ENCODE data around the gene UBTD2. TPM values are rescaled to one million over a fixed set of nuclear protein-coding genes. Genes with fewer than 3 reads are reported as not detected.
"Not testable (repeated sequence)": the region's sequence is repeated elsewhere in the genome, so short reads cannot be mapped to it uniquely, and the experiment has no call there.

Gene UBTD2
- polyA plus RNA-seq, 1 donor (not counting 4 experiments of a cell fraction or from before 2014, with no cell fraction given) = 16.2 TPM

DNA sequence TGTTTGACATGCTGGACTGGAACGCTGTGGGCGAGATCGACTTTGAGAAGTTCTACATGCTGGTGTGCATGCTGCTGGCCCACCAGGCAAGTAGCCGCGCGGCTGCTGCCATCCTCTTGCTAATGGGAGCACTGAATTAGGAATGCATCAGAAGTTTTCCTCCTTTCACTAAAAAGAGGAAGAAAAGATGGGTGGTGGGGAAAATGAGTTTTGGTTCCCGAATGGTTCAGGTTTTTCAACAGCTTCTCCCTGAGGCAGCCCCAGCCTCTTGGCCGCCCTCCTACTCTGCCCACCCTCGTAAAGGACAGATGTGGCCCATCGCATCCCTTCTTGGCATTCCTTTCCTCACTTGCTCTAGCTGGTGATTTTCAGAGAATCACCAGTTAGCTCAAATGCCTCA lies 84.1 kb downstream of the UBTD2 start:
- H4K20me1 ChIP-seq (ENCODE audit: control insufficient read depth, extremely low read depth, insufficient read depth, low read length) = no peaks in the 10 kb centered on the region
- FAIRE-seq (no peak), DNase-seq (ENCODE audit: low read depth, low spot score) (no peak)
- H3K4me3 ChIP-seq (ENCODE audit: control insufficient read depth in 2 of 3, extremely low read depth in 1 of 3, insufficient read depth in 2 of 3, low read depth in 1 of 3, low read length in 3 of 3) = no peak overlapping the region
- H3K27ac ChIP-seq (ENCODE audit: control insufficient read depth, insufficient read depth, low read length) = no peak overlapping the region
- no peaks in the 10 kb centered on the region for H3K9me3 ChIP-seq (ENCODE audit: control insufficient read depth, low read depth, low read length)
- dilution Hi-C loops (cut with MboI; ENCODE audit: extremely low pct_ligation_motif_present, low sequenced_read_pairs) = no loop called here
- no peaks in the 10 kb centered on the region for H3K27me3 ChIP-seq (ENCODE audit: control insufficient read depth, extremely low read depth, insufficient read depth, low read length)
- H3K79me2 ChIP-seq (ENCODE audit: control insufficient read depth, insufficient read depth, low read length) = no peaks in the 10 kb centered on the region
- H3K4me2 ChIP-seq (ENCODE audit: control insufficient read depth, extremely low read depth, insufficient read depth, low read depth, low read length) = no peak overlapping the region
- no peaks in the 10 kb centered on the region for H3K9me1 ChIP-seq (ENCODE audit: control insufficient read depth, extremely low read depth, insufficient read depth, low read length)
- no peak overlapping the region for H2AFZ ChIP-seq (ENCODE audit: control insufficient read depth, low read length)
- H3K36me3 ChIP-seq (ENCODE audit: control insufficient read depth in 2 of 2, extremely low read depth in 1 of 2, insufficient read depth in 2 of 2, low read length in 2 of 2) = no peaks in the 10 kb centered on the region
- TF ChIP-seq, protein P1, sequence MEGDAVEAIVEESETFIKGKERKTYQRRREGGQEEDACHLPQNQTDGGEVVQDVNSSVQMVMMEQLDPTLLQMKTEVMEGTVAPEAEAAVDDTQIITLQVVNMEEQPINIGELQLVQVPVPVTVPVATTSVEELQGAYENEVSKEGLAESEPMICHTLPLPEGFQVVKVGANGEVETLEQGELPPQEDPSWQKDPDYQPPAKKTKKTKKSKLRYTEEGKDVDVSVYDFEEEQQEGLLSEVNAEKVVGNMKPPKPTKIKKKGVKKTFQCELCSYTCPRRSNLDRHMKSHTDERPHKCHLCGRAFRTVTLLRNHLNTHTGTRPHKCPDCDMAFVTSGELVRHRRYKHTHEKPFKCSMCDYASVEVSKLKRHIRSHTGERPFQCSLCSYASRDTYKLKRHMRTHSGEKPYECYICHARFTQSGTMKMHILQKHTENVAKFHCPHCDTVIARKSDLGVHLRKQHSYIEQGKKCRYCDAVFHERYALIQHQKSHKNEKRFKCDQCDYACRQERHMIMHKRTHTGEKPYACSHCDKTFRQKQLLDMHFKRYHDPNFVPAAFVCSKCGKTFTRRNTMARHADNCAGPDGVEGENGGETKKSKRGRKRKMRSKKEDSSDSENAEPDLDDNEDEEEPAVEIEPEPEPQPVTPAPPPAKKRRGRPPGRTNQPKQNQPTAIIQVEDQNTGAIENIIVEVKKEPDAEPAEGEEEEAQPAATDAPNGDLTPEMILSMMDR (optimal IDR thresholded peaks at IDR 0.05 in 1 of 3, IDR thresholded peaks at IDR 0.05 in 1 of 3, conservative IDR thresholded peaks at IDR 0.05 in 1 of 3; ENCODE audit: extremely low read depth in 1 of 3, insufficient read depth in 2 of 3, low read length in 3 of 3) = no peak
- no peak for TF ChIP-seq EZH2 (IDR thresholded peaks at IDR 0.05; ENCODE audit: low read length)
- no peak overlapping the region for H3K9ac ChIP-seq (ENCODE audit: control insufficient read depth, extremely low read depth, insufficient read depth, low read length)
- no peaks in the 10 kb centered on the region for H3K4me1 ChIP-seq (ENCODE audit: control insufficient read depth, extremely low read depth, insufficient read depth, low read length)

DNA sequence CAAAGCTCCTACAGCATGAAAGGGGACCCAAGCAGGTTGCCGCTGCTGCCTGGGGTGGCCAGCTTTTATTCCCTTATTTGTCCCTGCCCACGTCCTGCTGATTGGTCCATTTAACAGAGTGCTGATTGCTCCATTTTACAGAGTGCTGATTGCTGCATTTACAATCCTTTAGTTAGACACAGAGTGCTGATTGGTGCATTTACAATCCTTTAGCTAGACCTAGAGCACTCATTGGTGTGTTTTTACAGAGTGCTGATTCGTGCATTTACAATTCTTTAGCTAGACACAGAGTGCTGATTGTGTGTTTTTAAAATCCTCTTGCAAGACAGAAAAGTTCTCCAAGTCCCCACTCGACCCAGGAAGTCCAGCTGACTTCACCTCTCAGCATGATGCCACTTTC lies 85.8 kb downstream of the UBTD2 start:
- H3K27ac ChIP-seq (ENCODE audit: control insufficient read depth, insufficient read depth, low read length); H3K27me3 ChIP-seq (ENCODE audit: control insufficient read depth, extremely low read depth, insufficient read depth, low read length); H3K9me3 ChIP-seq (ENCODE audit: control insufficient read depth, low read depth, low read length); H3K4me1 ChIP-seq (ENCODE audit: control insufficient read depth, extremely low read depth, insufficient read depth, low read length); DNase-seq (ENCODE audit: low read depth, low spot score); H3K4me2 ChIP-seq (ENCODE audit: control insufficient read depth, extremely low read depth, insufficient read depth, low read depth, low read length); H2AFZ ChIP-seq (ENCODE audit: control insufficient read depth, low read length); dilution Hi-C loops (cut with MboI; ENCODE audit: extremely low pct_ligation_motif_present, low sequenced_read_pairs); H3K9ac ChIP-seq (ENCODE audit: control insufficient read depth, extremely low read depth, insufficient read depth, low read length); H3K4me3 ChIP-seq (ENCODE audit: control insufficient read depth in 2 of 3, extremely low read depth in 1 of 3, insufficient read depth in 2 of 3, low read depth in 1 of 3, low read length in 3 of 3); H3K9me1 ChIP-seq (ENCODE audit: control insufficient read depth, extremely low read depth, insufficient read depth, low read length); H3K79me2 ChIP-seq (ENCODE audit: control insufficient read depth, insufficient read depth, low read length); FAIRE-seq; H3K36me3 ChIP-seq (ENCODE audit: control insufficient read depth in 2 of 2, extremely low read depth in 1 of 2, insufficient read depth in 2 of 2, low read length in 2 of 2); H4K20me1 ChIP-seq (ENCODE audit: control insufficient read depth, extremely low read depth, insufficient read depth, low read length): not testable (repeated sequence)

DNA sequence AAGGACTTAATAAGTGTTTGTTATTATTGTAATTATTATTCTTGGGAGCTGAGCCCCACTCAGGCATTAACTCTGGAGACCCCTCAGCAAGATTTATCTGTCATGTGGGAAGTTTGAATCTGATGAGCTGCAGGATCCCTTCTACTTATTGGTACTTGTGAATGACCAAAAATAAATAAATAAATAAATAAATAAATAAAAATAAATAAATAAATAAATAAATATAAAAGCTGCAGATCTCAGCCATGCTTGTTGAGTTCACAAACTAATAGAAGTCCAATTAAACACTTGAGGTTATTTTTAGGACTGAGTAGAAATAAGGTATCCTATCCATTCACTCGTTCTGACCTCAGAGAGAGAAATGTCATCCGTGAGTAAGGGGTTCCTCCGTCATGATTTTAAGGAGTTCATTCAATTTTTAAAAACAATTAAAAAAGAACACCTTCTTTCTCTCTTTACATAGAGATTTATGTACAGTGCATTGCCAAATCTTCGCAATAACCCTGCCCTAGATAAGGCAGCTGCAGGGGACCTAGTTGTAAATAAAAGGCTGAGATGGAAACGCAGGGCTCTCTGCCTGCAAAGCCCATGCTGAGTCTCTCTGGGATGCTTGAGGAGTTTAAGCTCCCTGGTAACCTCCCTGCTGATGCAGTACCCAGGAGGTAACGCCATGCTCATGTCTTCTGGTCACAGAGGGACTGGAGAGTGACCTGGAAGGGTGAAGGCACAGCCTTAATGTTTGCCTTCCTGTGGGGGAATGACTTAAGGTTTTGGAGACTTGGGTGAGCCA lies 88.4 kb downstream of the UBTD2 start:
- Histone ChIP-seq H3K9me1 (ENCODE audit: control insufficient read depth, extremely low read depth, insufficient read depth, low read length) (no peaks in the 10 kb centered on the region), H3K4me1 (ENCODE audit: control insufficient read depth, extremely low read depth, insufficient read depth, low read length) (no peaks in the 10 kb centered on the region), H3K27me3 (ENCODE audit: control insufficient read depth, extremely low read depth, insufficient read depth, low read length) (no peaks in the 10 kb centered on the region), H3K36me3 (ENCODE audit: control insufficient read depth in 2 of 2, extremely low read depth in 1 of 2, insufficient read depth in 2 of 2, low read length in 2 of 2) (no peaks in the 10 kb centered on the region), H3K27ac (ENCODE audit: control insufficient read depth, insufficient read depth, low read length) (no peak overlapping the region), H3K4me3 (ENCODE audit: control insufficient read depth in 2 of 3, extremely low read depth in 1 of 3, insufficient read depth in 2 of 3, low read depth in 1 of 3, low read length in 3 of 3) (no peak overlapping the region), H3K9ac (ENCODE audit: control insufficient read depth, extremely low read depth, insufficient read depth, low read length) (no peak overlapping the region), H3K9me3 (ENCODE audit: control insufficient read depth, low read depth, low read length) (no peaks in the 10 kb centered on the region), H3K79me2 (ENCODE audit: control insufficient read depth, insufficient read depth, low read length) (no peaks in the 10 kb centered on the region), H3K4me2 (ENCODE audit: control insufficient read depth, extremely low read depth, insufficient read depth, low read depth, low read length) (no peak overlapping the region), H2AFZ (ENCODE audit: control insufficient read depth, low read length) (no peak overlapping the region), H4K20me1 (ENCODE audit: control insufficient read depth, extremely low read depth, insufficient read depth, low read length) (no peaks in the 10 kb centered on the region)
- DNase-seq (ENCODE audit: low read depth, low spot score) (no peak), FAIRE-seq (no peak)
- dilution Hi-C loops (cut with MboI; ENCODE audit: extremely low pct_ligation_motif_present, low sequenced_read_pairs) = no loop called here
- TF ChIP-seq EZH2 (IDR thresholded peaks at IDR 0.05; ENCODE audit: low read length) = no peak
- TF ChIP-seq, protein P1 (optimal IDR thresholded peaks at IDR 0.05 in 1 of 3, IDR thresholded peaks at IDR 0.05 in 1 of 3, conservative IDR thresholded peaks at IDR 0.05 in 1 of 3; ENCODE audit: extremely low read depth in 1 of 3, insufficient read depth in 2 of 3, low read length in 3 of 3) = no peak

Measured in keratinocyte (primary cell).